ENCODE measurements around the gene SNAI3. TPM values are rescaled to one million over a fixed set of nuclear protein-coding genes. Genes with fewer than 3 reads are reported as not detected.

SNAI3 gene
- total RNA-seq, 1 experiment from 2014 or later: 9.1 TPM

DNA sequence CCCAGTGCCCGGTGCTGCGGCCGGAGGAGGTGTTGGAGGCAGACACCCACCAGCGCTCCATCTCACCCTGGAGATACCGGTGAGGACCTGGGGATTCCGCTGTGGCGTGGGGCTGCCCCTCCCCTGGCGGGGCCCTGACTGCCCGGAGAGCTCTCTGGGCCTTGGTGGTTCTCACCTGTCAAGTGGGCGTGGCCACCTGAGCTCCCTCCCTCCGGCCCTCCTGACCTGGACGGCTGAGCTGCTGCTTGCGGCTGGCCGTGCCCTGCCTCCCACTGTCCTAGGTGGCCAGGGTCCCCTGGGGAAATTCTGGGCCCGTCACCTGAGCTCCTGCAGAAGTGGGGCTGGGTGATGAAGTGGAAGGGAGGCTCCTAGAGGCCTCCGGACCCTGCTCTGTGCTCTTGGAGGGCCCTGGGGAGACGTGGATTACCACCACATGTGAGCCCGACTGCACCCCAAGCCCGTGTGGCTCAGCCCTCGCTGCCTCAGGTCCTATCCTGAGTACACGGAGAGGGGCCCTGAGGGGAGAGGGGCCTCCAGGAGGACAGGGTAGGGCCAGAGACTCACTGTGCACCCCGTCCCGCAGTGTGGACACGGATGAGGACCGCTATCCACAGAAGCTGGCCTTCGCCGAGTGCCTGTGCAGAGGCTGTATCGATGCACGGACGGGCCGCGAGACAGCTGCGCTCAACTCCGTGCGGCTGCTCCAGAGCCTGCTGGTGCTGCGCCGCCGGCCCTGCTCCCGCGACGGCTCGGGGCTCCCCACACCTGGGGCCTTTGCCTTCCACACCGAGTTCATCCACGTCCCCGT, 46.9 kb downstream of the SNAI3 start (continued):
- TF ChIP-seq ZNF138 (CRISPR knock-in tag; conservative IDR thresholded peaks at IDR 0.05) (0 out of 2 replicates have a peak, but pooled peaks have one; percentile 74), ETV6 (CRISPR knock-in tag; IDR thresholded peaks at IDR 0.05) (0 out of 2 replicates have a peak, but pooled peaks have one; percentile 61)

DNA sequence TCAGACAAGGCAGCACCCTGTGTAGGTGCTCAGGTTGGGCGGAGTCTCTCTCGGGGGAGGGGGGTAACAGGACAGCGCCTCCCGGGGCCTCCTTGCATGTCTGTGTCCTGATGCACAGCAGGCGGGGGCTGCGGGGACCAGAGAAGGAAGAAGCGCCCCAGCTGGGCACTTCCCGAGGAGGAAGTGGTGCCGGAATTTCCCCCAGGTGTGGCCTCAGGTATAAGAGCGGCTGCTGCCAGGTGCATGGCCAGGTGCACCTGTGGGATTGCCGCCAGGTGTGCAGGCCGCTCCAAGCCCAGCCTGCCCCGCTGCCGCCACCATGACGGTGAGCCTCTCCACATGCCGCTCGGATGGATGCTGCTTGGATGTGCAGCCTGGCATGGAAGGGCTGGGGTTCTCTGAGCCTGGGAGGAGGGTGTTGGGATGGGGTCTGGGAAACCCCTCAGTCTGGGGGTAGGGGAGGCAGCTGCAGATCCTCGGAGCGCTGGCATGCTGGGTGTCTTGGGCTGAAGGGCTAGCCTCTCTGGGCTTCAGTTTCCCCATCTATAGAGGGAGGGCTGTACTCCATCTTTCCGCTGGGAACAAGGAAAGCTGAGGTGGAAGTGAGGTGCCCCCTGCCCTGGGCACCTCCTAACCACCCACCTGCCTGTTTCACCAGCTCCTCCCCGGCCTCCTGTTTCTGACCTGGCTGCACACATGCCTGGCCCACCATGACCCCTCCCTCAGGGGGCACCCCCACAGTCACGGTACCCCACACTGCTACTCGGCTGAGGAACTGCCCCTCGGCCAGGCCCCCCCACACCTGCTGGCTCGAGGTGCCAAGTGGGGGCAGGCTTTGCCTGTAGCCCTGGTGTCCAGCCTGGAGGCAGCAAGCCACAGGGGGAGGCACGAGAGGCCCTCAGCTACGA, 47.7 kb downstream of the SNAI3 start, which contains the start of gene IL17C:
Gene IL17C, plus strand, starts transcription at position 250 of the 908 bp plus-strand sequence. Its CDS starts 70 bp downstream, at position 320.
- CTCF ChIA-PET: interaction anchor here (0.6 to 5.0 kb wide), 11 partner anchors 8 to 683 kb away, joined by 3 to 34 read pairs (median 4); partner anchors contain the start of genes CYBA and SNAI3
- Mint-ChIP-seq H3K4me3 (peak within 1 kb of the TSS; percentile 38), H3K27ac (peak within 1 kb of the TSS; percentile 38), H3K4me1 (peaks cover 38% of the 10 kb centered on the region), H3K27me3 (ENCODE audit: low read depth) (peaks cover 22% of the 10 kb centered on the region), H3K9me3 (no peaks in the 10 kb centered on the region), H3K36me3 (no peaks in the 10 kb centered on the region)
- DNase-seq (ENCODE audit: low spot score): peak; percentile 64
- POLR2A ChIA-PET: interaction anchor here (0.7 to 1.2 kb wide), 2 partner anchors 10 to 11 kb away, joined by 3 to 6 read pairs; no protein-coding TSS in a partner anchor
- no peak for ATAC-seq
- TF ChIP-seq TP53 (CRISPR knock-in tag; IDR thresholded peaks at IDR 0.05) (0 out of 2 replicates have a peak, but pooled peaks have one; percentile 12), SP1 (CRISPR knock-in tag; conservative IDR thresholded peaks at IDR 0.05) (peak; percentile 55; the same call in 1 of the 2 replicates), GTF2I (CRISPR knock-in tag; conservative IDR thresholded peaks at IDR 0.05) (no peak), ETV6 (CRISPR knock-in tag; IDR thresholded peaks at IDR 0.05) (peak; percentile 99), HMGA2 (CRISPR knock-in tag; IDR thresholded peaks at IDR 0.05) (no peak), MYBL2 (CRISPR knock-in tag; IDR thresholded peaks at IDR 0.05) (0 out of 2 replicates have a peak, but pooled peaks have one; percentile 22), ZNF423 (CRISPR knock-in tag; IDR thresholded peaks at IDR 0.05) (peak; percentile 92), ZNF671 (CRISPR knock-in tag; IDR thresholded peaks at IDR 0.05) (no peak), FOXP1 (CRISPR knock-in tag; IDR thresholded peaks at IDR 0.05; ENCODE audit: borderline replicate concordance) (peak; percentile 14; the same call in 1 of the 2 replicates), FOXK1 (CRISPR knock-in tag; IDR thresholded peaks at IDR 0.05) (no peak), RORB (CRISPR knock-in tag; IDR thresholded peaks at IDR 0.05) (no peak)
- TF ChIP-seq, protein P1, sequence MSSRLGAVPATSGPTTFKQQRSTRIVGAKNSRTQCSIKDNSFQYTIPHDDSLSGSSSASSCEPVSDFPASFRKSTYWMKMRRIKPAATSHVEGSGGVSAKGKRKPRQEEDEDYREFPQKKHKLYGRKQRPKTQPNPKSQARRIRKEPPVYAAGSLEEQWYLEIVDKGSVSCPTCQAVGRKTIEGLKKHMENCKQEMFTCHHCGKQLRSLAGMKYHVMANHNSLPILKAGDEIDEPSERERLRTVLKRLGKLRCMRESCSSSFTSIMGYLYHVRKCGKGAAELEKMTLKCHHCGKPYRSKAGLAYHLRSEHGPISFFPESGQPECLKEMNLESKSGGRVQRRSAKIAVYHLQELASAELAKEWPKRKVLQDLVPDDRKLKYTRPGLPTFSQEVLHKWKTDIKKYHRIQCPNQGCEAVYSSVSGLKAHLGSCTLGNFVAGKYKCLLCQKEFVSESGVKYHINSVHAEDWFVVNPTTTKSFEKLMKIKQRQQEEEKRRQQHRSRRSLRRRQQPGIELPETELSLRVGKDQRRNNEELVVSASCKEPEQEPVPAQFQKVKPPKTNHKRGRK (CRISPR knock-in tag; IDR thresholded peaks at IDR 0.05; ENCODE audit: borderline replicate concordance): no peak
- TF ChIP-seq, protein P2, sequence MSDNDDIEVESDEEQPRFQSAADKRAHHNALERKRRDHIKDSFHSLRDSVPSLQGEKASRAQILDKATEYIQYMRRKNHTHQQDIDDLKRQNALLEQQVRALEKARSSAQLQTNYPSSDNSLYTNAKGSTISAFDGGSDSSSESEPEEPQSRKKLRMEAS (CRISPR knock-in tag; IDR thresholded peaks at IDR 0.05): no peak
- TF ChIP-seq, protein P3, sequence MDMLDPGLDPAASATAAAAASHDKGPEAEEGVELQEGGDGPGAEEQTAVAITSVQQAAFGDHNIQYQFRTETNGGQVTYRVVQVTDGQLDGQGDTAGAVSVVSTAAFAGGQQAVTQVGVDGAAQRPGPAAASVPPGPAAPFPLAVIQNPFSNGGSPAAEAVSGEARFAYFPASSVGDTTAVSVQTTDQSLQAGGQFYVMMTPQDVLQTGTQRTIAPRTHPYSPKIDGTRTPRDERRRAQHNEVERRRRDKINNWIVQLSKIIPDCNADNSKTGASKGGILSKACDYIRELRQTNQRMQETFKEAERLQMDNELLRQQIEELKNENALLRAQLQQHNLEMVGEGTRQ (CRISPR knock-in tag; IDR thresholded peaks at IDR 0.05): no peak
- TF ChIP-seq, protein P4, sequence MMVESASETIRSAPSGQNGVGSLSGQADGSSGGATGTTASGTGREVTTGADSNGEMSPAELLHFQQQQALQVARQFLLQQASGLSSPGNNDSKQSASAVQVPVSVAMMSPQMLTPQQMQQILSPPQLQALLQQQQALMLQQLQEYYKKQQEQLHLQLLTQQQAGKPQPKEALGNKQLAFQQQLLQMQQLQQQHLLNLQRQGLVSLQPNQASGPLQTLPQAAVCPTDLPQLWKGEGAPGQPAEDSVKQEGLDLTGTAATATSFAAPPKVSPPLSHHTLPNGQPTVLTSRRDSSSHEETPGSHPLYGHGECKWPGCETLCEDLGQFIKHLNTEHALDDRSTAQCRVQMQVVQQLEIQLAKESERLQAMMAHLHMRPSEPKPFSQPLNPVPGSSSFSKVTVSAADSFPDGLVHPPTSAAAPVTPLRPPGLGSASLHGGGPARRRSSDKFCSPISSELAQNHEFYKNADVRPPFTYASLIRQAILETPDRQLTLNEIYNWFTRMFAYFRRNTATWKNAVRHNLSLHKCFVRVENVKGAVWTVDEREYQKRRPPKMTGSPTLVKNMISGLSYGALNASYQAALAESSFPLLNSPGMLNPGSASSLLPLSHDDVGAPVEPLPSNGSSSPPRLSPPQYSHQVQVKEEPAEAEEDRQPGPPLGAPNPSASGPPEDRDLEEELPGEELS (CRISPR knock-in tag; IDR thresholded peaks at IDR 0.05): peak; percentile 10; the same call in 1 of the 2 replicates
- TF ChIP-seq, protein P5, sequence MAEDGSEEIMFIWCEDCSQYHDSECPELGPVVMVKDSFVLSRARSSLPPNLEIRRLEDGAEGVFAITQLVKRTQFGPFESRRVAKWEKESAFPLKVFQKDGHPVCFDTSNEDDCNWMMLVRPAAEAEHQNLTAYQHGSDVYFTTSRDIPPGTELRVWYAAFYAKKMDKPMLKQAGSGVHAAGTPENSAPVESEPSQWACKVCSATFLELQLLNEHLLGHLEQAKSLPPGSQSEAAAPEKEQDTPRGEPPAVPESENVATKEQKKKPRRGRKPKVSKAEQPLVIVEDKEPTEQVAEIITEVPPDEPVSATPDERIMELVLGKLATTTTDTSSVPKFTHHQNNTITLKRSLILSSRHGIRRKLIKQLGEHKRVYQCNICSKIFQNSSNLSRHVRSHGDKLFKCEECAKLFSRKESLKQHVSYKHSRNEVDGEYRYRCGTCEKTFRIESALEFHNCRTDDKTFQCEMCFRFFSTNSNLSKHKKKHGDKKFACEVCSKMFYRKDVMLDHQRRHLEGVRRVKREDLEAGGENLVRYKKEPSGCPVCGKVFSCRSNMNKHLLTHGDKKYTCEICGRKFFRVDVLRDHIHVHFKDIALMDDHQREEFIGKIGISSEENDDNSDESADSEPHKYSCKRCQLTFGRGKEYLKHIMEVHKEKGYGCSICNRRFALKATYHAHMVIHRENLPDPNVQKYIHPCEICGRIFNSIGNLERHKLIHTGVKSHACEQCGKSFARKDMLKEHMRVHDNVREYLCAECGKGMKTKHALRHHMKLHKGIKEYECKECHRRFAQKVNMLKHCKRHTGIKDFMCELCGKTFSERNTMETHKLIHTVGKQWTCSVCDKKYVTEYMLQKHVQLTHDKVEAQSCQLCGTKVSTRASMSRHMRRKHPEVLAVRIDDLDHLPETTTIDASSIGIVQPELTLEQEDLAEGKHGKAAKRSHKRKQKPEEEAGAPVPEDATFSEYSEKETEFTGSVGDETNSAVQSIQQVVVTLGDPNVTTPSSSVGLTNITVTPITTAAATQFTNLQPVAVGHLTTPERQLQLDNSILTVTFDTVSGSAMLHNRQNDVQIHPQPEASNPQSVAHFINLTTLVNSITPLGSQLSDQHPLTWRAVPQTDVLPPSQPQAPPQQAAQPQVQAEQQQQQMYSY (CRISPR knock-in tag; IDR thresholded peaks at IDR 0.05): no peak
